SK-N-MC (cell line): ENCODE results near the gene TMEM98.
"Not testable (repeated sequence)": the region's sequence is repeated elsewhere in the genome, so short reads cannot be mapped to it uniquely, and the experiment has no call there.

Experiments
- EZH2 ChIP-seq: fragments of 200-600 bp; sonication (generic); IDR thresholded peaks from one replicate; pipeline ENCODE4 v1.6.1; 2017; ENCODE audit warnings: antibody characterized with exemption
- FOXP2 ChIP-seq: optimal IDR thresholded peaks from 2 replicates; pipeline ENCODE3; 2011; ENCODE audit warnings: mild to moderate bottlenecking, moderate library complexity; ENCODE audit not compliant: insufficient read depth; ENCODE audit errors: extremely low read length, control extremely low read depth
- POLR2AphosphoS5 ChIP-seq: IDR thresholded peaks from 2 replicates; pipeline ENCODE4 v1.6.1; 2012; ENCODE audit warnings: mild to moderate bottlenecking, low read depth, low read length, borderline replicate concordance

- TF ChIP-seq EZH2, POLR2AphosphoS5, FOXP2: not testable (repeated sequence)
These were observed 41.3 kb downstream of the TMEM98 start for GRCh38 chr17:32969231-32969630.
